ENCODE results near the gene SPIC.
A peak's percentile ranks its signal among the peaks of the same experiment; 100 is the strongest.
"Not testable (repeated sequence)": the region's sequence is repeated elsewhere in the genome, so short reads cannot be mapped to it uniquely, and the experiment has no call there.

SPIC gene

DNA sequence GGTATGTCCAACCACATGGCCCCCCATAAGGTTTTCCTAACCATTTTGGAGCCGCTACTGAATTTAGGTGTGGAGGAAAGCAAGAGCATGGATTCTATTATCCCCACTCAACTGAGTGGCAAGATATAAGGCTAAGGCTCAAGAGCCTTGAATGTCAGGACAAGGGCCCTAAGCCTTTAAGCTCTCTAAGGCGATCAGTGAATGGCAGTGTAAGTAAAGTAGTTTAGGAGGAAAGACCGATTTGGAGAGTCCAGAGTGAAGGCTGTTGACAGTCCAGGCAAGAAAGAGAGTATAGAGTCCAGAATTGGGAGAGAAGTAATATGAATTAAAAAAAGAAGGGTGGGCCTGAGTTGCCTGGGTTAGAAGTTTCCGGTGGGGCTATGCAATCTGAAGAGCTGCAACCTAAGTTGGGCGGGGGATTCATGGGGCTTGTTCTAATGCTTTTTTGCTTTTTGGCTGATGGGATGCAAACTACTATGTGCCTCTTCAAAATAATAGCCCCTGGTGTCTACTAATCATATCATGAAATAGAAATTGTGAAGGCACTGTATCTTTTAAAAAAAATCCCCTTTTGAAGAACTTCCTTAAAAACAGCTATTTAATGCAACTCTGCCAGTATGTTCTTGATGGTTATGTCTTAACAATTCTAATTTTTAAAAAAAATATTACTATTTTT, at the start of gene SPIC:
Gene SPIC, plus strand, starts transcription at position 626 of the 676 bp plus-strand sequence. CDS start 1,569 bp downstream, outside the sequence.
- no peak for DNase-seq

DNA sequence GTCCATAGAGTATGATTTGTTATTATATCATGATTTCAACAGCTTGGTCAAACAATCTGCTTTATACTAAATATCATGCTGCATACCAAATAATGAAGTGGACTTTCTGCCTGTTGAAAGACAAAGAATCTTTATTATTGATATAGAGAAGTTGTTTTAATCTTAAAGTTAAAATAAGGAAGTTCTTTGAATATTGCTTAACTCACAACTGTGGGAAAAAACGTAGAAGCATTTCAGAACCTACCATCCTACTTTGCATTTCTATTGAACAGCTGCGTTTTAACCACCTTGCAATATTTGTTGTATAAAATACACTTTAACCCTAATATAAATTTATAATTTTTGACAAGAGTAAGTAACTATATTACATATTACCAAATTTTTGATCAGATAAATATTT, 44.7 kb upstream of the SPIC start:
- no peak for DNase-seq

DNA sequence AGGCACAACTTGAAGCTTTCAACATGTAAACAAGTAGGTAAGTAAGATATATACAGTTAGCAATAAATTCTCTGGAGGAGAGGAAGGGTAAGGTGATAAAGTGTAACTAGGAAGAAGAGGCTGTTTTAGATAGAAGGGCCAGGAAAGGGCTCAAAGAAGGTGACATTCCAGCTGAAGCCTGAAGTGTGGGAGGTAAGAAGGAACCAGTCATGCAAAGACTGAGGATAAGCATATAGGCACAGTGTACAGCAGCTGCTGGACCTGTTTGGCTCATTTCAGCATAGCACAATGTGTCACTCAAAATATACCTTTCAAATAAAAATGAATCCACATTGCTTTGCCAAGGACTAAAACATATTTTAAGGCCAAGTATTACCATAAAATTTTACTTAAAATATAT, 39.0 kb upstream of the SPIC start:
- DNase-seq: no peak

DNA sequence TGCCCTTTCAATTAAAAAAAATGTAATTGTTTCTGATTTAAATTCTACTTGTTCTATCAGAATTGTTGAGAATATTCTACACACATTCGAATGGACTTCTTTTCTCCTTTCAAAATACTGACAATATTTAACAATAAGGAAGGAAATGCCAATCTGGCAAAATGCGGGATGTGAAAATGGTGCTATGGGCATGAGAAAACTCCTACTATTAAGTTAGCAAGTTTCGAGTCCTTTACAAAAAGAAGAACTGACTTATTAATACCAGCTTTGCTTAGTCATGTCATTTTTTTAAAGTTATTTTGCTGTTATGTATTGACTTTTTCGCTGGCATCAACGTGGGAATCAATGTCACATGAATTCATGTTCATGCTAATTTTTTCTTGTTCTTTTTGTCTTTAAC, 35.9 kb upstream of the SPIC start:
- DNase-seq: no peak

DNA sequence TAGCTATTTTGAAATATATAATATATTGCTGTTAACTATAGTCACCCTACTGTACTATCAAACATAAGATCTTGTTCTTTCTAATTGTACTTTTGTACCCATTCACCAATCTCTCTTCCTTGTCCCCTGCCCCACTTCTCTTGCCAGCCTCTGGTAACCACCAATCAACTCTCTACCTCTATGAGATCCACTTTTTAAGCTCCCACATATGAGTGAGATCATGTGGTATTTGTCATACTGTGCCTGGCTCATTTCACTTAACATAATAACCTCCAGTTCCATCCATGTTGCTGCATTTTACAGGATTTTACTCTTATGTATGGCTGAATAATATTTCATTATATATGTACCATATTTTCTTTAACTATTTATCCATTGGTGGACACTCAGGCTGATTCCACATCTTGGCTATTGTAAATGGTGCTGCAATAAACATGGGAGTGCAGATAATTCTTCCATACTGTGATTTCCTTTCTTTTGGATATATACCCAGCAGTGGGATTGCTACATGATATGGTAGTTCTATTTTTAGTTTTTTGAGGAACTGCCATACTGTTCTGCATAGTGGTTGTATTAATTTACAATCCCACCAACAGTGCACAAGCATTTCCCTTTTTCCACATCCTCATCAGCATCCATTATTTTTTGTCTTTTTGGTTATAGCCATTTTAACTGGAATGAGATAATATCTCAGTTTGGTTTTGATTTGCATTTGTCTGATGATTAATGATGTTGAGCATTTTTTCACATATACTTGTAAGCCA, 33.5 kb upstream of the SPIC start:
- no peak for DNase-seq

DNA sequence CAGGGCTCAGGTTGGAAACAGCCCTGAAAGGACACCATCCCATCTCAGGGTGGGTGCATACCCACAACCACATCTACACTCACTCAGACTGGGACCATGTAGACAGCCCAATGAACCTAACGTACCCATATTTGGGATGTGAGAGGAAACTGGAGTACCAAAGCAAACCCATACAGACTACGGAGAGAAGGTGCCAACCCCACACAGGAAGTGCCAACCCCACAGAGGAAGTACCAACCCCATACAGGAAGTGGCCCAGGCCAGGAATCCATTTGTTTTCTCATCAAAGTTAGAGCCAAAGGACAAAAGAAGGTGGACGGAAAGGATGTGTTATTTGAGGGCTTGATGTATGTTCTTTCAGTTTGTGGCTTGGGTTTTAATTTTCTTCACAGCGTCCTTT, 19.5 kb upstream of the SPIC start:
- DNase-seq: no peak

DNA sequence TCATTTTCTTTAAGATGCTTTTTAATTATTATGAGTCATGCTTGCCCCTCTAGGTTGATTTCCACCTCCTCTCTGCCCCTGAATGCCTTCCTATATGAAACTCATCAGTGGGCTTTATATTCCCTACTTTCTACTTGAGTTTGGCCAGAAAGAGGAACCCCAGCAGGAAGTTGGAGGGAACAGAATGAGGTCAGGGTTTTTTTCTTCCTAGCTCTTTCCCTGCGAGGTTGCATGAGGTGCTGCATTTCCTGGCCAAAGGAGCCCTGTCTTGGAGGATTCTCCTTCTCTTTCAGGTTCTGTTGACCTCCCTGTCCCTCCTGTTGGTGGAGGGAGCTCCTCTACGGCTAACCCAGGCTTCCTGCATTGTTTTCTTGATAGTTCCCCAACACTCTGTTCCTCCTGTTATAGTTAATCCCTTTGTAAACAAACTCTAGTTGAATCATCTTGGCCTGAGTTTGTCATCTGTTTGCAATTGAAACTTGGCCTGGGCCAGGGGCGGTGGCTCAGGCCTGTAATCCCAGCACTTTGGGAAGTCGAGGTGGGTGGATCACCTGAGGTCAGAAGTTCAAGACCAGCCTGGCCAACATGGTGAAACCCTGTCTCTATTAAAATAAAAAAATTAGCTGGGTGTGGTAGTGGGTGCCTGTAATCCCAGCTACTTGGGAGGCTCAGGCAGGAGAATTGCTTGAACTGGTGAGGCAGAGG, 15.3 kb upstream of the SPIC start:
- peak; percentile 22 for DNase-seq

DNA sequence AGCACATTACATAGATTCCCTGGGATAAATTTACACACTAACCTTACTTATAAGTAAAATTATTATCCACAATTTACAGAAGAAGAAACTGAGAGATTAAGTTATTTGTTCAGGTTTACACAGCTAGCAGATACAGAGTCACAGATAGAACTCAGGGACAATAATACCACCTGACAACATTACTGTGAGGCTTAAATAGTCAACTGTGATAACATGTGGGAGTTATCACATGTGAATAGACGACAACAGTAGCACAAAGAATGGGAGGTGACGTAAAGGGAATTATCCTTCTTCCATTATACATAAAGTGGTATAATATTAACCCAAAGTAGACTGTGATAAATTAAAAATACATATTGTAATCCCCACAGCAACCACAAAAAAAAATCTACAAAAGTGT, 6.2 kb upstream of the SPIC start:
- no peak for DNase-seq

DNA sequence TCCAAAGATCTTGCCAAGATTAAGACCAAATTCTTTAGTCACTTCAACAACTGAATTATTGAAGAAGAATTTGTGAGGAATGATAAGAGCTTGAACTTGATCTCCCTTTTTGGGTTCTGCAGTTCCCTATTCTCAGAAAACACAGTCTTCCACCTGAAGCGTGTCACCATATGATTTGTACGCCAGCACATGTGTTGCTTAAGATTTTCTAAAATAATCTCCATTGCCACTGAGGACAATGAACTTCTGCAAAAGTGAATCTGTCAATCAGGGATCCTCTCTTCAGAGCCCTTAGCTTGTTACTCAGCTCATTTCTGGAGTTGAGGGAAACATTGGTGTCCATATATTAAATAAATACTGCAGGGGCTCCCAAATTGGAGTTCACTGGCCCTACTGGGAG, 4.2 kb upstream of the SPIC start:
- no peak for DNase-seq

DNA sequence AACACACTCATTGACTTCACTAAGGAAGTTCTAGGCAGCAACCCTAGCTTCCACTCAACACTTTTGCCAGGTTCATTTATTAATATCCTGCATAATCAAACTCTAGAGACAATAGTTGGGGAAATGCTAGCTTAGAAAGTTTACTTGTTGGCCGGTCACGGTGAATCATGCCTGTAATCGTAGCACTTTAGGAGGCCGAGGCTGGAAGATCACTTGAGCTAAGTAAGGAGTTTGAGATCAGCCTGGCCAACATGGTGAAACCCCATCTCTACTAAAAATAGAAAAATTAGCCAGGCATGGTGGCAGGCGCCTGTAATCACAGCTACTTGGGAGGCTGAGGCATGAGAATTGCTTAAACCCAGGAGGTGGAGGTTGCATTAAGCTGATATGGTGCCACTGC, 3.3 kb upstream of the SPIC start:
- DNase-seq: not testable (repeated sequence)

DNA sequence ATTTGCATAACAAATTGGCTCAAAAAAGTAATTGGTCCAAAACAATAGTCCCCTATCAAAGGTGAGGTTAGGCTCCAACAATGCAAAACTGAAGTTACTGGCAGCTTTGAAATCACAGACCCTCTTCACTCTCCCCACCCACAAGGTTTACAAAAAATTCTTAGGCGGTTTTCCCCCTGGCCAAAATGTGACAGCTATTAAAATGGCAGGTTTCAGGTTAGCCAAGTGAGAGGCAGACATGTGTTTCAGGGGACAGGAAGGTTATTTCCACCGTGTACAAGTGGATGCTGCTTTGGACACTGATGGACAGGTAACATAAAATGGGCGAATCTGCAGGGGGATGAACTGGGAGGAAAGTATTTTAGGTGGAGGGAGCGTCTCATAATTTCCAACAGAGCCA, 888 bp upstream of the SPIC start:
- no peak for DNase-seq

DNA sequence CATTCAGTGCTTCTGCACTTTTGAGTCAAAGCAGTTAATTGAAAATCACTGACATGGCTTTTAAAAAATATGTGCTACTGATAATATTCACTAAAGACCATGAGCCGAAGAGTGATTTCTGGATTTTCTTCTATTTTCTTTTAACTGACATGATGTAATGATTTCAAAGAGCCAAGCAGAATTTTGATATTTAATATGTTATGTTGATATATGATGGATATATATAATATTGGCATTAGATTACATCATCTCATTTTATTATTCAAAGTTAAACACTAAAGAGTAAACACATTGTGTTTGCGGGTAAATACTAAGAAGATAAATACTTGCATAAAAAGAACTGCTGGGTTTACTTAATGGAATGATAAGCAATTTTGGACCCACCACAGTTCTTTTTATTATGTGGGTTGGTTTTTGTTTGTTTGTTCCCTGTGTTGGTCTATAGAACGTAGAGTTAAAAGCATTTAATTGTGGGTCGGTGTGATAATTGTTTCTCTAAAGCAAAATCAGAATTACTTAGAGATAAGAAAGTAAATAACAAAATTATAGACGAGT, 692 bp downstream of the SPIC start:
- DNase-seq: no peak

DNA sequence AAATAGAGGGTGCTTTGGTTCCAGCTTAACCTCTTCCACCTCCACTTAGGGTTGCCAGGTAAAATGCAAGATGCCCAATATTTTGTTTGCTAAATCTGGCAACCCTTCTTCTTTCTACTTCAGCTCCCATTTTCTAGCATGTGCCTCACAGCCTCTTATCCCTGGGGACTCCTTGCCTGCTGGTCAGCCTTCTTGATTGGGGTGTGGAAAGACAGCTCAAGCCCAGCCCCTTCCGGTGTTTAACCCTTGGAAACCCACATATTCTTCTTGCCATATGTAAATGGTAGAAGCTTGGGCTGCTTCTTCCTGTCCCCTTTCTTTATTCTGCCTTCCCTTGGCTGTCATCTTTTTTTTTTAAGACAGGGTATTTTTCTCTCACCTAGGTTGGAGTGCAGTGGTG, 5.7 kb downstream of the SPIC start:
- DNase-seq: no peak

DNA sequence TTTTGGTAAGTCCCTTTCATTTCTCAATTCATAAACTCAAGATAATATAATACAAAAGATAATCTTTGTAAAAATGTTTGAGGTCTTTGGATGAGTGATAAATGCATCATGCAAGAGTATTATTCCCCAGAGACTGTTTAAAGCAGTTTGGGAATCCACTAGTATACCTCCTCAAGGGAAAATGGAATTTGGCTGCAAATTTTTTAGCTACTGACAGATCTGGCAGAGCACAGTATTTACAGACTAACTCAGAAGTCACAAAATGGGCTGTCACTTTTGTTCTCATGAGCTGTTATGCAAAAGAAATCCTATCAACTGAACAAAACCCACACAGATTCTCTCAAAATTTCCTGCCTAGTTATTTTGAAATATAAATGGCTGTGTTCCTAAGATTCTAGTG, 9.9 kb downstream of the SPIC start:
- DNase-seq: no peak

DNA sequence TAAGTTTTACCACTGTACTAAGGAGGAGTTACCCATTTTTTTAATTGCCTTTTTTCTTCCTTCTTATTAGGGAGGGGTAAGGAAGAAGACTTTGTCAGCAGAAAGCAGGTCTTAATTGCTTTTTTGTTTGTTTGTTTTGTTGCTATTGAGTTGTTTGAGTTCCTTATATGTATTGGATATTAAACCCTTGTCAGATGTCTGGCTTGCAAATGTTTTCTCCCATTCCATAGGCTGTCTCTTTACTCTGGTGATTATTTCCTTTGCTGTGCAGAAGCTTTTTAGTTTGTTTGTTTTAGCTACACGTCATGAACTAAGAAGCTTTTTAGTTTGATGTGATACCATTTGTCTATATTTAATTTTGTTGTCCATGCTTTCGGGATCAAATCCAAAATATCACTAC, 13.3 kb downstream of the SPIC start:
- DNase-seq: no peak

DNA sequence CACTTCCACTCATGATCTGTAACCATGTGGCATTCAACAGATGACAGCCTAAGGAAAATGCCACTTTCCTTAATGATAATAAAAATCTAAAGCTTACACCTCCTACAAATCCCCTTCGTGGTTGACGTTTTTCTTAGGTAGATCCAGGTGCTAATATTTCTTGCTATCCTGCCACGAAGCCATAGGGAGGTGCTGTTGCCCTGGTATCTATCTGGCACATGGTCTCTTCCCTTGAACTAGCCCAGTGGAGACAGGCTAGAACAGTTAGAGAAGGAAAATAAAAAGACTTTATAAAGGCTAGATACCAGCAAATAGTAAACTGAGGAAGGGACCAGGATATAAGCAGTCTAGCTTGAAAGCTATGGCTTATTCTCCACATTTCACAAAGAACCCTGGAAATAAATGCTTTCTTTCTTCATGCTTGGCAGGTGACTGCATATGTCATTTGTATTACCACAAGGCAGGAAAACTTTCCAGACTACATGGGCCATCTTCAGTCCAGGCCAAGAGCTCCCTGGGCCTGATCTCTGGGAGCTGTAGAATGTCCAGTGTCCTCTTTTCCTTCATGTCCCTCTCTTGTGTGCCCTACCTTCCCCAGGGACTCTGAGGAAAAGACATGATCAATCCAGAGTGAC, 15.3 kb downstream of the SPIC start:
- DNase-seq: peak; percentile 39

DNA sequence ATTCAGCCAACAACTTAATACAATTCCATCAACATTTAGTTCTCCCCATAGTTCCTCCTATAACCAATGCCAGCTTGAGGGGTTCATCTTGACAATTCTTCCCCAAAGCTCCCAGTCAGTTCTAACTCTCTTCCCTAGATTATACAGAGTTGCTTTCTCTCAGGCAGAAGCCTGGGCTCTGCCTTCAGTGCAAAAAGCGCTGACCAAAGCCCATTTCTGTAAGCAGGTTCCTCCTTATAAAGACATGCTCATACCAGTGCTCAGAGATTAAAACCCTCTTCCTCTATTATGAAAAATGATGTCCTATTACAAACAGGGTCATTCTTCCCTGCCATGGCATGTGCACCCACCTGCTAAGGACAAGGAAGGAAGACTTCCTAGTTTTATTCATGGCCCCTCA, 16.2 kb downstream of the SPIC start:
- DNase-seq: no peak

DNA sequence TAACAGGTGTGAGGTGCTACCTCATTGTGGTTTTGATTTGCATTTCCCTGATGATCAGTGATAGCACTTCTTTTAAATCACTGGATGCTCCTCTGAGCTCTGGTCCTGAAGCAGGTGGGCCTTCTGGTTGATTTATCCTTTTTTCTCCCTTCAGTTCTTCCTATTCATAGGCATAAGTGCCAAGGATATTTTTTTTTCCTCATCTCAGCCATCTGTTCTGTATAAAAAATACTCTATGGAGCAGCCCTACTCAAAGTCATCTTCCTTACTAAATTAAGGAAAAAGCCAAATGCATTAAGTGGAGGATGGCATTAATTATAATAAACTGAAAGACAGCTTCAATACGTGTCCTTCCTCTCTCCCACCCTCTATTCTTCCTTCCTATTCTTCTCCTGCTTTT, 18.4 kb downstream of the SPIC start:
- no peak for DNase-seq

DNA sequence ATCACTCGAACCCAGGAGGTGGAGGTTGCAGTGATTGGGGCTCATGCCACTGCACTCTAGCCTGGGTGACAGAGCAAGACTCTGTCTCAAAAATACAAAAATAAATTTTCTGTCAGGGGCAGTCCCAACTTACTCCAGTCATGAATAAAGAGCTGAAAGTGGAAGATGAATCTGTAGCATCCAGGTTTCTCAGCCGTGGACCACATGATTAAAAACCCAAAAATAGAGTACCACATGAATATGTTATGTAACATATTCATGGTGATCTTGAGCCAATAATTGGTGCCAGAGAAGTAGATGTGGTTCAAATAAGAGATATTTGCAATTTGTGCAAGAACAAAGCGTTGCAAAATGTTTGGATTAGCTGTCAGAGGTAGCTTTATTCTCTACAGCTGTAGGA, 23.1 kb downstream of the SPIC start:
- DNase-seq: no peak

DNA sequence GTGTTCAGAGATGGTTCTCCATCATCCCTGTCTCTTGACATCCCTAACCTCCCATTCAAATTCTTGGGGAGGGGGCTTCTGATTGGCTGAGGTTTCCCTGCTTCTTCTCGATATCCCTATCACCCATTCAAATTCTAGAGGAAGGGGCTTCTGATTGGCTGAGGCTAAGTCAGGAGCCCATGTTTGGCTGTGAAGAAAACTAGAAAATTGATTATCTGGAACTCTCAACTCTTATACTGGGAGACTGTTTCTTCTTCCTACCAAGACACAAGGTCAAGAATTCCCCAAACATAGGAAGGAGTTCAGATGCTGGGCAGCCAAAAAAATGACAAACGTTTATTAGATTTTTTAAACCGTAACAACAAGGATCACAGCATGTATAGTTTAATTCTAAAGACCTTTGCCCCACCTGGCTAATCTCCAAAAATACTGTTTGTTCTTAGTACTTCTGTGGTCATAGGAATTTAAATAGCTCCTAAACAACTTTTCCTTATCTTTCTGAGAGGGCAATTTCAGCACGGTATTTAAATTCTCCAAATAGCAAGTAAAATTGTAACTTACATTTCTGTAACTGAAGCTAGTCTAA, 26.4 kb downstream of the SPIC start:
- peak; percentile 96 for DNase-seq

DNA sequence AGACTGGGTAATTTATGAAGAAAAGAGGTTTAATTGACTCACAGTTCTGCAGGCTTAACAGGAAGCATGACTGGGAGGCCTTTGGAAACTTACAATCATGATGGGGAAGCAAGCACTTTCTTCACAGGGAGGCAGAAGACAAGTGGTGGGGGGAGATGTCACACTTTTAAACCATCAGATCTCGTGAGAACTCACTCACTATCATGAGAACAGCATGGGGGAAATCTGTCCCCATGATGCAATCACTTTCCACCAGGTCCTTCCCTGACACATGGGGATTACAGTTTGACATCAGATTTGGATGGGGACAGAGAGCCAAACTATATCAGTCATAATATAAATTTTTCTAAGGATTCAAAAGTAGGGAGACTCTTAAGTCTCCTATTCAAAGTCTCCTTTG, 46.0 kb downstream of the SPIC start:
- DNase-seq: no peak

DNA sequence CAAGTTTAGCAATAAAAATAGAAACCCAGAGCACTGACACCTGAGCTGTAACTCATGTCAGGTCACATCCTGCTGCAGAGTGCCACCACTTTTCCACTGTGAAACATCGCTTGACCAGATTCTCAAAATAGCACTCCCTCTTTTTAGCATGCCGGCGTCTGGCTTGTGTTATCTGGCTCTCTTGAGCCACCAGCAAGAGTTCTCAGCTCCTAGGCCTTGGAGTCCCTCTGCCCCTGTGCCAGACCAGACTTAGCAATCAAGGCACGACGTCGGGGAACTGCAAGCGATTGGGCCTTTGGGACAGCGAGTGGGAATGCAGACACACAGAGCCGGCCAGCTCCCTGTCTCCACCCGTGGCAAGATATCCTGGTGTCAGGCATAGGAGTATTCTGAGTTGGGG, 52.5 kb downstream of the SPIC start:
- no peak for DNase-seq

DNA sequence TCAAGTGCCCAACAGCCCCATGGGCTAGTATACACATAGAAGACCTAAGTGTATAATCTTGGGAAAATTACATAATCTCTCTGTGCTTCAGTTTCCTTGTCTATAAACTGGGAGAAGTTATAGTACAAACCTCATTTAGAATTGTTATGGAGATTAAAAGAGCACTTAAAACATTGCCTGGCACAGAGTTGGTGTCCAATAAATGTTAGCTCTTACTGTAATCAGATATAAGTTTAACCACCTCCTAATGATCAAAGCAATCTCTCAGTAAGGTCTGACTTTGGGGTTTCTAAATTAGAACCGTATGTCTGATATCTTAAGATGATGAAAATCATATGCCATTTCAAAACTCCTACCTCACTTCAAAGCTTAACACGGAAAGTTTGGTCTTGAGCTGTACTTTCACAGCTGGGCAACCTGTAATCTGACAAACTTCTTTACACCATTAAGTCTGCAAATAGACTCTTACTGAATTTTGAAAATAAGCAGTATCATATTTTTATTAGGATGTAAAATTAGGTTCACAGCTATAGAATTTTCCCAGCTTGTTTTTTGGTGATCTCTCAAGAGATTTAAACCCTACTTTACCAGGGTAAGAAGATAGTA, 61.0 kb downstream of the SPIC start:
- DNase-seq: no peak
